A673 (cell line): ENCODE data around the gene VAC14.

ENCODE experiments used
- CTCF ChIP-seq: fragments of 300-800, 200-600 bp; sonication (generic); conservative IDR thresholded peaks from 2 replicates; pipeline ENCODE4 v1.5.1; 2017; ENCODE audit warnings: low read depth, mild to moderate bottlenecking, antibody characterized with exemption, low read length, moderate library complexity, mixed read lengths
- EZH2 ChIP-seq: fragments of 200-600 bp; sonication (generic); IDR thresholded peaks from 2 replicates; pipeline ENCODE4 v1.6.1; 2017; ENCODE audit warnings: borderline replicate concordance, low read depth, mild to moderate bottlenecking, mixed read lengths, antibody characterized with exemption, low read length; ENCODE audit not compliant: poor library complexity, severe bottlenecking

GRCh38 chr16:70699696-70700095 is 101.3 kb downstream of the VAC14 start:
- TF ChIP-seq CTCF: no peak
- TF ChIP-seq EZH2: no peak
